VCaP (cell line): Measurements from ENCODE around the gene PLOD2.
A peak's percentile ranks its signal among the peaks of the same experiment; 100 is the strongest.

Experiments
- H3K27ac ChIP-seq: fragments of 450-650 bp; 2 replicates; pipeline ENCODE4 v1.5.1; 2017
- CTCF ChIP-seq: fragments of 450-650 bp; conservative IDR thresholded peaks from 2 replicates; pipeline ENCODE4 v1.5.1; 2017; ENCODE audit warnings: mild to moderate bottlenecking, moderate library complexity

The PLOD2 gene

GRCh38 chr3:146195030-146195429 is 34.0 kb upstream of the PLOD2 start:
- H3K27ac ChIP-seq, result no peak overlapping the region
- no peak for TF ChIP-seq CTCF

- no peak for TF ChIP-seq CTCF
- H3K27ac ChIP-seq, result no peak overlapping the region
These were observed 30.1 kb upstream of the PLOD2 start for GRCh38 chr3:146191051-146191450.

GRCh38 chr3:146189519-146190173 is 28.7 kb upstream of the PLOD2 start:
- peak; percentile 83 for TF ChIP-seq CTCF
- no peak overlapping the region for H3K27ac ChIP-seq

GRCh38 chr3:146187334-146187950 is 26.5 kb upstream of the PLOD2 start:
- TF ChIP-seq CTCF, result peak; percentile 79
- H3K27ac ChIP-seq, result no peak overlapping the region

- no peak for TF ChIP-seq CTCF
- H3K27ac ChIP-seq, result no peak overlapping the region
These were observed 23.4 kb upstream of the PLOD2 start for GRCh38 chr3:146184241-146185015.

GRCh38 chr3:146181216-146181615 is 20.2 kb upstream of the PLOD2 start:
- no peak overlapping the region for H3K27ac ChIP-seq
- no peak for TF ChIP-seq CTCF

- TF ChIP-seq CTCF, result no peak
- H3K27ac ChIP-seq, result no peak overlapping the region
These were observed 19.4 kb upstream of the PLOD2 start for GRCh38 chr3:146180376-146180775.
